ENCODE data around the gene RNF224. TPM values are rescaled to one million over a fixed set of nuclear protein-coding genes. Genes with fewer than 3 reads are reported as not detected.

Gene RNF224
- polyA plus RNA-seq, 1 of the 3 experiments (the other 2 are of a cell fraction) = 0.03 TPM

- ChIA-PET POLR2A (interaction anchor here (1.7 kb wide), 1 partner anchor 9 kb away, joined by 3 read pairs; no protein-coding TSS in a partner anchor), CTCF (interaction anchor here (0.6 to 1.5 kb wide), 4 partner anchors 9 to 20 kb away, joined by 3 to 7 read pairs (median 3); partner anchors contain the start of gene RNF224)
- WGBS (ENCODE audit: low lambda C conversion rate) = 95% methylated on average over 16 of the region's 30 CpGs
- H3K9me2 ChIP-seq = no peaks in the 10 kb centered on the region
- TF ChIP-seq EP300 (IDR thresholded peaks at IDR 0.05; ENCODE audit: borderline replicate concordance in 1 of 2, low read depth in 1 of 2, low read length in 1 of 2) = no peak
- no peak for TF ChIP-seq EZH2phosphoT487 (IDR thresholded peaks at IDR 0.05; ENCODE audit: borderline replicate concordance, low read depth)
- no peak overlapping the region for H3K4me3 ChIP-seq (ENCODE audit: low read depth in 2 of 2, low read length in 1 of 2)
- H2AFZ ChIP-seq (ENCODE audit: low read depth) = no peak overlapping the region
- peaks cover 0 to 14% of the 10 kb centered on the region in 2 experiments for H3K36me3 ChIP-seq (replicated peaks in 1 of 2; ENCODE audit: control insufficient read depth in 1 of 2, insufficient read depth in 2 of 2, low read length in 1 of 2)
- H3K4me2 ChIP-seq = no peak overlapping the region
- H3K27ac ChIP-seq (ENCODE audit: low read depth in 2 of 2, low read length in 1 of 2) = no peak overlapping the region
- no peaks in the 10 kb centered on the region for H3K27me3 ChIP-seq (ENCODE audit: insufficient read depth)
- no peaks in the 10 kb centered on the region for H3F3A ChIP-seq (replicated peaks; ENCODE audit: insufficient read depth)
- H4K20me1 ChIP-seq (ENCODE audit: insufficient read depth) = no peaks in the 10 kb centered on the region
- no peaks in the 10 kb centered on the region for H3K79me2 ChIP-seq (ENCODE audit: insufficient read depth)
- peaks cover 0 to 5% of the 10 kb centered on the region in 2 experiments; a peak in 1 of 4 replicates for H3K4me1 ChIP-seq (ENCODE audit: control insufficient read depth in 1 of 2, insufficient read depth in 2 of 2, low read depth in 1 of 2, low read length in 1 of 2)
- DNase-seq = no peak
- no peak overlapping the region for H3K9ac ChIP-seq
- no peaks in the 10 kb centered on the region for H3K9me3 ChIP-seq
Measured at GRCh38 chr9:137216188-137216965, 10.9 kb upstream of the RNF224 start.

- ChIA-PET CTCF (interaction anchor here (0.9 kb wide), 1 partner anchor 188 kb away, joined by 3 read pairs; no protein-coding TSS in a partner anchor), POLR2A (interaction anchor here (1.7 kb wide), 1 partner anchor 10 kb away, joined by 3 read pairs; no protein-coding TSS in a partner anchor)
Measured at GRCh38 chr9:137217276-137218211, 9.8 kb upstream of the RNF224 start.

More at GRCh38 chr9:137217276-137218211, 9.8 kb upstream of the RNF224 start:
- no peaks in the 10 kb centered on the region for H3F3A ChIP-seq (replicated peaks; ENCODE audit: insufficient read depth)
- no peak overlapping the region for H2AFZ ChIP-seq (ENCODE audit: low read depth)
- H3K9ac ChIP-seq = no peak overlapping the region
- H3K27ac ChIP-seq (ENCODE audit: low read depth in 2 of 2, low read length in 1 of 2) = no peak overlapping the region
- DNase-seq = no peak
- no peak overlapping the region for H3K4me3 ChIP-seq (ENCODE audit: low read depth in 2 of 2, low read length in 1 of 2)
- TF ChIP-seq MAX (IDR thresholded peaks at IDR 0.05; ENCODE audit: low read depth) = no peak
- TF ChIP-seq RFX5 (IDR thresholded peaks at IDR 0.05; ENCODE audit: low read length) = no peak
- no peak for TF ChIP-seq USF1 (IDR thresholded peaks at IDR 0.05; ENCODE audit: borderline replicate concordance, low read depth)
- no peak for TF ChIP-seq SIN3A (IDR thresholded peaks at IDR 0.05; ENCODE audit: borderline replicate concordance, low read depth, low read length)
- WGBS (ENCODE audit: low lambda C conversion rate) = 84% methylated on average over 20 of the region's 36 CpGs
- H3K79me2 ChIP-seq (ENCODE audit: insufficient read depth) = no peaks in the 10 kb centered on the region
- H3K36me3 ChIP-seq (replicated peaks in 1 of 2; ENCODE audit: control insufficient read depth in 1 of 2, insufficient read depth in 2 of 2, low read length in 1 of 2) = peaks cover 0 to 14% of the 10 kb centered on the region in 2 experiments
- H3K9me3 ChIP-seq = no peaks in the 10 kb centered on the region
- no peak overlapping the region for H3K4me2 ChIP-seq
- H3K9me2 ChIP-seq = no peaks in the 10 kb centered on the region
- H4K20me1 ChIP-seq (ENCODE audit: insufficient read depth) = no peaks in the 10 kb centered on the region
- H3K27me3 ChIP-seq (ENCODE audit: insufficient read depth) = no peaks in the 10 kb centered on the region
- H3K4me1 ChIP-seq (ENCODE audit: control insufficient read depth in 1 of 2, insufficient read depth in 2 of 2, low read depth in 1 of 2, low read length in 1 of 2) = peaks cover under 1 to 5% of the 10 kb centered on the region in 2 experiments; a peak in 1 of 4 replicates

All from SK-N-SH (cell line).